D341Med (cell line): ENCODE measurements around the gene OLFML2A.
"Not testable (repeated sequence)": the region's sequence is repeated elsewhere in the genome, so short reads cannot be mapped to it uniquely, and the experiment has no call there.

Experiments
- DNase-seq: peaks from one replicate; pipeline ENCODE4 v3.0.0; 2012; ENCODE audit warnings: low spot score

OLFML2A gene

DNA sequence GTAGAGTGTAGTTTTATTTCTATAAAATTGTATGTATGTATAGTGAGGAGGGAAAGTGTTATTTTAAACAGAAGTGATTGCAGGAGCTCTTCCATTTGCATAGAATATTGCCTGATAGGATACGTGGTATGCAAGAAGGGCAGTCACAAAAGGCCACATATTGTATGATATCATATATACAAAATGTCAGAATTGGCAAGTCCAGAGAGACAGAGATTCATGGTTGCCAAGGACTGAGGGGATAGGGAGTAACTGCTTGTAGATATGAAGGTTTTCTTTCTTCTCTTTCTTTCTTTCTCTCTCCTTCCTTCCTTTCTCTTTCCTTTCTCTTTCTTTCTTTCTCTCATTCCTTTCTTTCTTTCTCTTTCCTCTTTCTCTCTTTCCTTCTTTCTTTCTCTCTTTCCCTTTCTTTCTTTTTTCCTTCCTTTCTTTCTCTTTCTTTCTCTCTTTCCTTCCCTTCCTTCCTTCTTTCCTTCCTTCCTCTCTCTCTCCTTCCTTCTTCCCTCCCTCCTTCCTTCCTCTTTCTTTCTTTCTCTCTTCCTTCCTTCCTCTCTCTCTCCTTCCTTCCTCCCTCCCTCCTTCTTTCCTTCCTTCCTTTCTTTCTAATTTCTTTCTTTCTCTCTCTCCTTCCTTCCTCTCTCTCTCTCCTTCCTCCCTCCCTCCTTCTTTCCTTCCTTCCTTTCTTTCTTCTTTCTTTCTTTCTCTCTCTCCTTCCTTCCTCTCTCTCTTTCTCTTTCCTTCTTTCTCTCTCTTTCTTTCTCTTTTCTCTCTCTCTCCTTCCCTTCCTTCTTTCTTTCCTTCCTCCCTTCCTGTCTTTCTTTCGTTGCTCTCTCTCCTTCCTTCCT, 51.8 kb downstream of the OLFML2A start:
- no peak for DNase-seq

GRCh38 chr9:124829334-124829669, 52.4 kb downstream of the OLFML2A start:
- DNase-seq, result no peak

DNA sequence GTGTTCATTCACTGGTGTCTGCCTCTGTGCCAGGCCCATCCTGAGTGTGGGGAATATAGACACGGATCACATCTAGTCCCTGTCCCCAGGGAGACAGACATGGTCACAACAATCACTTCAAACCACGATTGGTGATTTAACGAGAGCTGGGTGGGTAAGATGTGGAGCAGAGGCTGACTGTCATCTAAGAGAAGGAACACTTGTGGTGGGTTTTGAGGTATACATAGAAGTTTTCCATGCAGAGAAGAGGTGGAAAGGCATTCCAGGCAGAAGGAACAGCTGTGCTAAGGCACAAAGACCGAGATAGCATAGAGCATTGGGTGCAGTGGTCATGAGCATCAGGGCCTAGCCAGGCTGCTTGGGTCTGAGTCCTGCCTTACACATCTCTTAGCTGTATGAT, 53.7 kb downstream of the OLFML2A start:
- DNase-seq, result no peak

GRCh38 chr9:124831642-124832364, 54.9 kb downstream of the OLFML2A start:
- no peak for DNase-seq

DNA sequence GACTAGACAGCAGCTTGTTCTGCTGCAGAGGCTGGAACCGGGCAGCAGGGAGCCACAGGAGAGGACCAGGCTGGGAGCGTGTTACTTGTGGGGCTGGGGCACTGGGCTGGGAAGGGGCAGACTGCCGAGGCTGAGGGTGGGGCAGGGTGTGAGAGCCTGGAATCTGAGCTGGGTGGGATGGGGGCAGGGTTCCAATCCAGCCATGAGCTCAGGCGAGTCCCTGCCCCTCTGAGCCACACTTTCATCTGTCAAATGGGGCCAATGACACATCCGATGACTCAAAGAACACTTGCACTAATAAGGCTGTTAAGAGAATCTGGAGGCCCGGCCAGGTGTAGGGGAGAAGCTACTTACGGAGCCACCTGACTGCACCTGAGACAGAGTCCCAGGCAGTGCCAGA, 57.7 kb downstream of the OLFML2A start:
- no peak for DNase-seq

GRCh38 chr9:124835026-124835557, 58.2 kb downstream of the OLFML2A start:
- no peak for DNase-seq

GRCh38 chr9:124838132-124838531, 61.2 kb downstream of the OLFML2A start:
- DNase-seq, result not testable (repeated sequence)

DNA sequence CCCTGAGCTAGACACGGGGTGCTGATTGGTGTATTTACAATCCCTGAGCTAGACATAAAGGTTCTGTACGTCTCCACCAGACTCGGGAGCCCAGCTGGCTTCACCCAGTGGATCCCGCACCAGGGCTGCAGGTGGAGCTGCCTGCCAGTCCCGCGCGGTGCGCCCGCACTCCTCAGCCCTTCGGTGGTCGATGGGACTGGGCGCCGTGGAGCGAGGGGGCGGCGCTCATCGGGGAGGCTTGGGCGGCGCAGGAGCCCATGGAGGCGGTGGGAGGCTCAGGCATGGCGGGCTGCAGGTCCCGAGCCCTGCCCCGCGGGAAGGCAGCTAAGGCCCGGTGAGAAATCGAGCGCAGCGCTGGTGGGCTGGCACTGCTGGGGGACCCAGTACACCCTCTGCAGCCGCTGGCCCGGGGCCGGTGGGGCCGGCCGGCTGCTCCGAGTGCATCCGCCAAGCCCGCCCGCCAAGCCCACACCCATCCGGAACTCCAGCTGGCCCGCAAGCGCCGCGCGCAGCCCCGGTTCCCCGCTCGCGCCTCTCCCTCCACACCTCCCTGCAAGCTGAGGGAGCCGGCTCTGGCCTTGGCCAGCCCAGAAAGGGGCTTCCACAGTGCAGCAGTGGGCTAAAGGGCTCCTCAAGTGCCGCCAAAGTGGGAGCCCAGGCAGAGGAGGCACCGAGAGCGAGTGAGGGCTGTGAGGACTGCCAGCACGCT, 61.8 kb downstream of the OLFML2A start:
- DNase-seq, result not testable (repeated sequence)

DNA sequence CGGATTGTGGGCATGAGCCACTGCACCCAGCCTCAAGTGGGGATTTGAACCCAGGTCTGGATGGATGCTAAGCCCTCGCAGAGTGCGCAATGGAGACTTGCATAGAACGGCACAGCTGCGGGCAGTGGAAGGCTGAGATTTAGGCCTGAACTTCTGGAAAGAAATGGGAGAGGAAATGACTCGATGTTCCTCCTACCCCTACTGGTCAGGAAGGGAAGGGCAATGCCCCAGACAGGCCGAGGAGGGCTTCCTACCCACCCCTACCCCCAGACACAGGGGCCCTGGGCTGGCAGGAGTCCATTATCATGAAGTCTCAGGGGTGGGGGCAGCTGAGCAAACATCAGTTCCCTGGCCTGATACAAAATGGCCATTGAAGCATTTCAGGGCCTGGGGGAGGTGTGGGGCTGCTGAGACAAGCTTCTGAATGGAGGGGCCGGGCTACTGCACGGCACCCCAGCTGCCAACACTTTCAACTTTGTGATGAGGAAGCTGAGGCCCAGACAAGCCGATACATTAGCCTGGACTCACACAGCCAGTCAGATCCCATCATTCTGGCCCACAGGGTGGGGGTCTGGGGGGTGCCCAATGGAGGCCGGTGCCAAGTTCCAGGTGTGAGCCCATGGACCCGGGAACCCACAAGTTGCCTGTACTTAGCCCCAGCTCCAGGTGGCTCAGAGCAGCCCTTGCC, 62.8 kb downstream of the OLFML2A start:
- DNase-seq, result no peak

DNA sequence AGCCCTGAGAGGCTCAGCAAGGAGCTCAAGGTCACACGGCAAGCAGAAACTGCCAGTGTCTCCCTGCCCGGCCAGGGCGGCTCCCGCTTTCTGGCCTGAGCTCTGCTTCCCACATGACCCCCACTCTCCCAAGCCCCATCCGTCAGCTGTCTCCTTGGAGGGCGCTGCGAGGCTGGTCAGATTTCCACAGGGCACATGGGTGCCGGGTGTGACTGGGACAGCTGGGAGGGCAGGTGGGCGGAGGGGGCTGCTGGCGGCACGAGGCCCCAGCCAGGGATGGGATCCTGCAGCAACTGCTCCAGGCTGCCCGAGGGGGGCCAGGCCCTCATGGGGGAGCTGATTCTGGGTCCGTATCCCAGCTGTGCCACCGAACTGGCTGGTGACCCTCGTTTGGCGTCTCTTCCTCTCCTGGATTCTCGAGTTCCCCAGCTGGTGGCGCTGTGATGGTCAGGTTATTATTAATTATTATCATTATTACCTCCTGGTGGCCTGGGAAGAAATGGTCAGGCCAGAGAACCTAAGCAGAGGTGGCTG, 63.4 kb downstream of the OLFML2A start:
- DNase-seq, result no peak

DNA sequence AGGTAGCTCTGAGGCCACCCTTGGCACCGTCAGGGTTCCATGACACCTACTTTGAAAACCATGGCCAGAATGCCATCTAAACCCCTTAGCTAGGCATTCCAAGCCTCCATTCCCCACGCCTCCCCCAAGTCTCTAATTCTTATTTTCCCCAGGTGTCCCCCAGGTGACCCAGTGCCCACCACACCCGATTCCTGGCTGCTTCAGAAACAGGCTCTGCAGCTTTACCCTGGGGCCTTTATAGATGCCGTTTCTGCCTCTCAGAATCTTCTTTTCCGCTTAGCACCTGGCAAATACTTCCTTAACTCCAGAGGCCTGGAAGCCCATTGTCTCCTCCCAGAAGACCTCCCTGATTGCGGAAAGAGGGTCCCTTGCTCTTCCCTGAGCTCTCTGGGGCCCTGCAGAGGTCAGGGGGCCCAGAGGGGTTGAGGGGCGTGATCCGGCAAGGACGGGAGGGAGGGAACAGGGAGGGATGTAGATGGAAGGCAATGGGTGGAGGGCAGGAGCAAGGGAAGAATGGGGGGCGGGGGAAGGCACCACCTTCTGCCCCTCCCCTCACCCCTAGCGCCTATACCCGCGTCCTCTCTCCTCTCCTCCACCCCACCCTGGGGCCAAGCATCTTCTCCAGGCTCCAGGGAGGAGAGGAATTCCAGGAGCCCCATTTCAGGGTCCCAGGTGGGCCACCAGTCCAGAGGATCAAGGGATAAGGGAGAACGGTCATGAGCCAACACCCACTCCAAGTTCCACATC, 64.3 kb downstream of the OLFML2A start:
- no peak for DNase-seq

DNA sequence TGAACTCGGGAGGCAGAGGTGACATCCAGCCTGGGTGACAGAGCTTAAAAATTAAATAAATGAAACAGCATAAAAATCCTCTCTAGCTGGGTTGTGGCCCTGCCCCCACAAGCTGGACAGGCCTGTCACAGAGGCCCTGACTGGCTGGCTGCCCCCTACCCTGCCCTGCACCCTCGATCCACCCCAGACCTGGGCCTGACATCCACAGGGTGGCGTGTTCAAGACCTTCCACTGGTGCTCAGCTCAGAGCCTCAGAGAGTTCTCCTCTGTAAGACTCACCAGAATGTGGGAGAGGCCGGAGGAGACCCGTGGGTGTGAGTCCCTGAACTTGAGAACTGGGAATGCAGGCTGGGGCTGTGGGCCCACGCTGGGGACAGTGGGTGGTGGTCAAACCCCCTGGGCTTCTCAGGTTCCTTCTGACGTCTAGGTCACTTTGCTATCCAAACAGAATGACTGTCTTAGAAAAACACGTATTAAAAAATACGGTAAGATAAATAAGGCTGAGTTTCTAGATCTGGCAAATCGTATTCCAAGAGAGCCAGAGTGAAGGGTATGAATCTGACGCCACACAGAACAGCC, 66.6 kb downstream of the OLFML2A start:
- no peak for DNase-seq

DNA sequence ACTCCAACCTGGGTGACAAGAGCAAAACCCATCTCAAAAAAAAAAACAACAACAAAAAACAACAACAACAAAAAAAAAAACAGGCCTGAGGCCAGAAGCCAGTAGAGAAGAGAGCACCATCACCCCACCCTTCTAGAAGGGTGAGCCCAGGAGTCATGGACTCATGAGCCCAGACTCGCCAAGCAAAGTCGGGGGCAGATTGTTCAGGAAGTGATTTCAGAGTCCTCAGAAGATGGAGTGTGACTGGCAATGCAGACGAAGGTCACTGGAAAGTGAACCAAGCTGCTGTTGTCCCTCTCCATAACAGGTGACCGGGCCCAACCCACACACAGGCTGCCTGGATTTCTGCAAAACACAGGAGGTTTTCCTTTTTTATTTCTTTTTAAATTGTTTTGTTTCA, 67.4 kb downstream of the OLFML2A start:
- DNase-seq, result no peak

- not testable (repeated sequence) for DNase-seq
Observed at GRCh38 chr9:124846467-124846866, 69.5 kb downstream of the OLFML2A start.

DNA sequence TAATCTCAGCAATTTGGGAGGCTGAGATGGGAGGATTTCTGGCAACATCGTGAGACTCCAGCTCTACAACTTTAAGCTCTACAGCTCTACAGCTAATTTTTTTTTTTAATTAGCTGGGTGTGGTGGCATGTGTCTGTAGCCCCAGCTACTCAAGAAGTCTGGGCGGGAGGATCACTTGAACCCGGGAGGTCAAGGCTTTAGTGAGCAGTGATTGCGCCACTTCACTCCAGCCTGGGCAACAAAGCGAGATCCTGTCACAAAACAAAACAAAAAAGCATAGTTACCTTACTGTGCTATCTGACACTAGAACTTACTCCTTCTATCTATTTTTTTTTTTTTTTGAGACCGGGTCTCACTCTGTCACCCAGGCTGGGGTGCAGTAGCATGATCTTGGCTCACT, 70.0 kb downstream of the OLFML2A start:
- no peak for DNase-seq

DNA sequence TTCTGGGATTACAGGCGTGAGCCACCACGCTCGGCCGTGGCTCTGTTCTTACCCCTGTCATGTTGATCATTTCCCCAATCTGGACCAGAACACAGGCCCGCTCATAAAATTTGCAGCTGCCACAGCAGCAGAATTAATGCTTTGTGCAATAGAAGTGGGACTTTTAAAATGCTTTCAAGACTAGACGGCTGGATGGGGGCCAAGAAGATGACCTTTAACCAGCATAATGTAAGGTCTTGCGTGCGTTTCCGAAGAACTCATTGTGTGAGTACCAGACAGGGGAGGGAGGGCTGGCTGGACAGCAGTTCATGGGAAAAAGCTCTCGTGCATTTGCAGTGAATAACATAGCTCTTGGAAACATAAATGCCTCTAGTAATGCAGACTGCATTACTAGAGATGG, 72.9 kb downstream of the OLFML2A start:
- no peak for DNase-seq

GRCh38 chr9:124852121-124852828, 75.3 kb downstream of the OLFML2A start:
- DNase-seq, result no peak

DNA sequence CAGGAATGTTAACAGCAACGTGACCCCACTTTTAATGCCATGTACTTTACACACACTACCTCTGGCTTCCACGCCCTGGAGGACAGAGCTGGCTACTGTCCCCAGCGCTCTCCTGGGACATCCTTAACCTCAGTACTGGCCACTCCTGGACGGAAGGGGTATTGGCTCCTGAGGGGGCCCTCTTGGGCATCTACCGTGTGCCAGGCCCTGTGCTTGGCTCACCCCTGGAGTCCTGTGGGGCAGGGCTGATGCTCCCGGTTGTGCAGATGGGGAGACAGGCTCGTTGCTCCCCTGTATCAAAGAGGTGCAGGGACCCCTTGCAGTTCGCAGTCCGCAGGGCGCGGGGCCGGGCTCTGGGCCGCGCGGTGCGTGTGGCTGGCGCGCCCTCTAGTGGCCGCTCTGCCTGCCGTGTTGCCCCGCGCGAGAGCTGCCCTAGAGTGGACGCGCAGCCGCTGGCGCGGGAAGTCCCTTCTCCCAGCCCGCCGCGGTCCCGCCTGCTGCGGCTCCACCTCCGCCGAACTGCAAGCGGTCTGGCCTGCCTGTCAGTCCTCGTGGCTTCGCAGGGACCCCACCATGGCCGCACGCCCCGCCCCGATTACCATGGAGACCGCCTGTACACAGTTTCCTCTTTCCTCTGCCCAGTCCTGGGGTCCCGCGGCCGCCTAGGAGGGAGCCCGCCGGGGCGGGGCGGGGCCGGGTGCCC, 76.0 kb downstream of the OLFML2A start, which contains the start of gene WDR38:
Gene WDR38, plus strand, starts transcription at position 632 of the 703 bp plus-strand sequence. CDS start 72 bp downstream, outside the sequence.
- peak; percentile 92 for DNase-seq

GRCh38 chr9:124853605-124854143, 76.7 kb downstream of the OLFML2A start:
- DNase-seq, result no peak
